Gastroesophageal sphincter (tissue), 3 donors: ENCODE results near the gene ZNF526.

Experiments used
- CTCF ChIP-seq, 4 experiments: fragments of 200-600 bp in 2 of 4; fragments of 450-650 bp in 2 of 4; sonication (generic) in 1 of 4; IDR thresholded peaks; one replicate each; pipeline ENCODE4 v1.5.1; 2017 to 2019; ENCODE audit warnings: antibody characterized with exemption in 4 of 4, mild to moderate bottlenecking in 2 of 4, moderate library complexity in 2 of 4
- EP300 ChIP-seq: sonication (generic); formaldehyde crosslinking; IDR thresholded peaks from one replicate; pipeline ENCODE4 v1.6.1; 2017; ENCODE audit warnings: antibody characterized with exemption, mild to moderate bottlenecking

GRCh38 chr19:42268704-42269477 lies 48.8 kb downstream of the ZNF526 start, which contains the start of gene CIC:
- TF ChIP-seq CTCF (IDR thresholded peaks at IDR 0.05), result peak in 1 of 4 experiments; percentile 15
- TF ChIP-seq EP300, result no peak
